ENCODE data around the gene PACRG. TPM values are rescaled to one million over a fixed set of nuclear protein-coding genes. Genes with fewer than 3 reads are reported as not detected.

Gene PACRG
- total RNA-seq, 2 donors from 2014 or later = 0.70 to 1.3 TPM

DNA sequence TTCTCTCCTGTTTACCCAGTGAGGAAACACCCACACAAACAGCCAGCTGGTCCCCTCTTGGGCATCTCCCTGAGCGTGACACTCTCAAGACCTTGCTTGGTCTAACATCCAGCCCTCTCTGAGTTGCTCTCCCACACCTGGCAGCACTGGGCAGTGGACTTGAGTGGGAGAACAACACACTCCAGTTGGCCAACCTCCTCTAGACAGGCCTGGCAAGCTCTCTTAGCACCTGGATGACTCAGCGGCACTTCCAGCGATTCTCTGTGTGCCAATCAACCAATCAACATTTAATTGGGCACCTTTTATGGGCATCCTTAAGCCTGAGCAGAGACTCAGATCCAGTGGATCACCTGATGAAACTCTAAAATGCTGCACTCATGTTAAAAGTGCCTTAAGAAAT lies 610.2 kb downstream of the PACRG start:
- intact Hi-C loops (cut with DNase I, micrococcal nuclease) = no loop called here
- DNase-seq (no peak), ATAC-seq (no peak)

- DNase-seq (no peak), ATAC-seq (no peak)
- intact Hi-C loops (cut with DNase I, micrococcal nuclease) = no loop called here
Observed at GRCh38 chr6:163338671-163339405, 611.1 kb downstream of the PACRG start.

- DNase-seq = no peak
- intact Hi-C loops (cut with DNase I, micrococcal nuclease) = no loop called here
- ATAC-seq = no peak
Observed at GRCh38 chr6:163339466-163339865, 611.7 kb downstream of the PACRG start.

DNA sequence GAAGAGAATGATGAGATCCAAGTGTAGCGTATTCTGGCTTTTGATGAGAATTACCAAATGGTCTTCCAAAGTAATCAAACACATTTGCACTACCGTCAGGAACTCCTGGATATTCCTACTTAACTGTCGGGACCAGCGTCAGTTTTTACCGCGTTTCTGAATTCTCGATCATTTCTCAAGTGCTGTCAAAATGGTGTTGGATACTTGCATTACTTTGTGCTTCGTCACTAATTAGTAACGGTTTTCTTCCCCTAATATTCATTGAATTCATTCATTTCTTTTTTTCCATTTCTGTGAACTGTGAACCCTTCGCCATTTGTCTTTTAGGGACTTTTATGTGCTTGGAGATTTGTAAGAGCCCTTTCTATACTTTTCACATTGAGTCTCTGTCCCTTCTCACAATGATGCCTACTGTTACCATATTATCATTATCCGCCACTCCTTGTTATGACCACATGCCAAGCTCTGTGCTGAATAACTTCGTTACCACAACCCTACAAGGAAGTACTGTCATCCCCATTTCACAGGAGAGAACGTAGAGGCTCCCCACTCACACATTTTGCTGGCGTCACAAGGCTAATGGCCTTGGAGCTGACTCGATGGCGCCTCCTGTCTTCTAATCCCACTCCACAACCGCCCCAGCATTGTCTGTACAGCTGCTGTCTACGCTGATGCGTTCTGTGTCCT lies 612.6 kb downstream of the PACRG start:
- intact Hi-C loops (cut with DNase I, micrococcal nuclease) = no loop called here
- no peak for ATAC-seq
- DNase-seq = no peak

DNA sequence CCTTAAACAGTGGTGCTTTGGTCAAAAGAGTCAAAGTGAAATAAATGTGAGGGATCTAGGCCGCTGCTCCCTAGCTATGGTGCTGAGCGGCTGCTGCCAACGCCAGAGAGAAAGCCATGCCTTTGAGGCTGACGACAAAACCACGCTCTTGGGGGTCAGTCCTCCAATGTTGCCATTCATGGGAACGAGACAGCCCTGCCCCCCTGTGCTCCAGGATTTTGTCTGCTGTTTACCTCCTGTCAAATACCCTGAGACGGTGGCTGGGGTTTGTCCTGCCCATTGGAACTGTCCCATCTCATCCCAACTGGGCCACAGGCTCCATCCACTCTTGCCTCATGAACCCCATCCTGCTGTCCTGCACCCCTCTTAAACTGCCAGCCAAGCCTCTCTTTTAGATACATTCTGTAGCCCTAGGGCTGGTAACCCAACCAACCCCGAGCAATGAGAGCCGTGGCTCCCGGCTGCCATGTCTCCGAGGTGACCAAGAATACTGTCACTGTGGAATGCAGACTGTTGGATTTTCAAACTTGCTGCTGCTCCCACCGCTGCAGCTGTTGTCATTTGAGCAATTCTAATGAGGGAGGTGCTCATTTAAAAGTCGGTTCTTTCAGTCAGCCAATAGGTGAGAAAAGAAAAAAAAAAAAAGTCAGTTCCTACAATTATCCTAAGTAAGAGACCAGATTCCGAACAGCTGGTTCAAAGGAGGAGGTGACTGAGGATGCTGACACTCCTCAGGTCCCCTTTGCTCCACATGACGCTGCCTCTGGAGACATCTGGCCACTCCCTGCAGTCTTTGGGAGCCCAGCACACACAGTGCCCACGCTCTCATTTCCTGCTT lies 613.7 kb downstream of the PACRG start:
- intact Hi-C loops (cut with DNase I, micrococcal nuclease) = no loop called here
- no peak for ATAC-seq

DNA sequence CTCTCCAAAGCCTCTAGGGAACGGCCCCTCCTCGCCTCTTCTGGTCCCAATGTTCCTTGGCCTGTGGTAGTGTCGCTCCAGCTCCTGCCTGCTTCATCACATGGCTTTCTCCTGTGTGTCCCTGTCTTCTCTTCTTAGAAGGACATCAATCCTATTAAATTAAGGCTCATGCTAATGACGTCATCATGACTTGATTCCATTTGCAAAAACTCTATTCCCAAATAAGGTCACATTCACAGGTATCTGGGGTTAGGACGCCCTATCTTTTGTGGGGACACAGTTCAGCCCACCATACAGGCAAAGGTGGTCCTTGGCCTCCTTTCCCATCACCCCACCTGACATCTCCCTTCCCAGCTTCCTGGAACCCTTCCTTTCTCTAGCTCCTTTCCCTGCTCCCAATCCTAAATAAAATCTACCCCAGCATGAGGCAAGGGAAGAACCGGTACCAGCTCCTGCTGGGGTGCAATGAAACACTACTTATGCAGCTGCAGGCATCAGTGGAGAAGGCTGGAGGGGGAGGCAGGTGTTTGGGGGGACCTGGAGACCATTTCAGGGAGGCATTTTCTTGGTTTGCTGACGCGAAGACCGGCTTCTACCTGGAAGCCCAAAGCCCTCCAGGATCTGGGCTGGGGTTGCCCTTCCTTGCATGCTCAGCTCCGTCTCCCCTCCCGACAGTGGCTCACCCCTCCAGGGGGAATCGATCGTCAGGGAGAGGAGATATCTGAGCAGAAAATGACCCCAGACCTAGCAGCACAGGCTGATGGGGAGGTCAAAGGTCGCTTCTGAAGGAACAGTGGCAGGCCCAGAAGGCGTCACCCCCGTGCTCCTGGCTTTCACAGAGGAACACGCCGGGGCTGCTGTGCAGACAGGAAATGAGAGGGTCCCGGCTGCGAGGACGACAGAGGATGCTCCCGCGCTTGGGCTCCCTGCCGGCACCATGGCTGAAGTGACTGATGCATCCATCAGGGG lies 615.1 kb downstream of the PACRG start:
- no peak for ATAC-seq
- DNase-seq = no peak
- intact Hi-C loops (cut with DNase I, micrococcal nuclease) = no loop called here

More for the DNA sequence above, 613.7 kb downstream of the PACRG start:
- no peak for DNase-seq

DNA sequence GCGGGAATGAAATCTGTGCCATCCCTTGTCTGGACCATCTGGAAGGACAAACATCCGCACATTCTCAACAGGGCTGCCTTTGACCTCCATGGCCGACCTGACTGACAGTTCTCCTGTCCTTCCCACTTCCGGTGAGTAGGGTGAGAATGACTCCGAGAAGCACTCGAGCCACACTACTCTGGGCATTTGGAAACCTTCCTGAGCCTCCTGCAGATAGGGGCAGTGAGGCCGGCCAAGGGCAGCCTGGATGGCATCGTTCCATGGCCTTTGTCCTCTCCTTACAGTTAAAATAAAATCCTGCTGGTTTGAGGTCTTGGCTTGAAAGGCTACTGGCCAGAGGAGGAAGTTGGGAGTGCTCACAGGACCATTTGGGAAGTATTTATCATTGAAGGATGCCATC lies 615.8 kb downstream of the PACRG start:
- no peak for ATAC-seq
- intact Hi-C loops (cut with DNase I, micrococcal nuclease) = no loop called here
- DNase-seq = no peak

DNA sequence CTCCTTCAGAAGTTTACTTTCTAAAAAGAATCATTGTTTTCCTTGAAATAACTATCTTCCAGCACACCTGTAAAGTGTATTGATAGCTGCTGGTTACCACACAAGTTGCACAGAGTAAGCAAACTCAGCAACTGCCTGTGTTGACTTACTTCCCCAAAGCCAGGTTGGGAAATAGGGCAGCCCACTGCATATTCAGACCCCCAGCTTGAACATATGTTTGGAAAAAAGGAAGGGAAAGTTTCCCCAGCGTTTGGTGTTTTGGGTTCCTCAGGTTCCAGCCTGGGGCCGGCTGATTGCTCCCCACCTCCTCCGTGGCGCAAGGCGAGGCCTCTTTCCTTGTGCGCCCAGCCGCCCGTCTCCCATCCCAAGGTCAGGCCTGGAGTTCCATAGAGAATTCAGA lies 616.6 kb downstream of the PACRG start:
- ATAC-seq = no peak
- intact Hi-C loops (cut with DNase I, micrococcal nuclease) = no loop called here
- no peak for DNase-seq

DNA sequence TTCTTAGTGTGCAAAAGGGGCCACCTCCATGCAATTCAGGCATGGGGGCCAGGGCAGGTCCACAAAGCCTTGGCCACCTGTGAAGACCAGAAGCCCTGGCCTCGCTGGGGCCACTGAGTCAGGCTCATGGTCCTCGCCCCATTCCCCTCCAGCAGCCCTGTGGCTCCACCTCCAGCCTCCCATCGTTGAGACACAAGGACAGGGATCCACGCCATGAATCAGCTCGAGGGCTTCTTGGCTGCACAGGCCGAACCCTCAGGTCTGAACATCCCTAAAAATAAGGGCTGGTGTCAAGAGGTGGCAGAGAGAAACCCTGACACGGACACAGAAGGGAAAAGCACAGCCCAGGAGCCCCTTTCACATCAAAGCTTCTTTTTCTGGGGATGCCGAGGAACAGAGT lies 618.2 kb downstream of the PACRG start:
- intact Hi-C loops (cut with DNase I, micrococcal nuclease) = no loop called here
- no peak for ATAC-seq
- DNase-seq = no peak

DNA sequence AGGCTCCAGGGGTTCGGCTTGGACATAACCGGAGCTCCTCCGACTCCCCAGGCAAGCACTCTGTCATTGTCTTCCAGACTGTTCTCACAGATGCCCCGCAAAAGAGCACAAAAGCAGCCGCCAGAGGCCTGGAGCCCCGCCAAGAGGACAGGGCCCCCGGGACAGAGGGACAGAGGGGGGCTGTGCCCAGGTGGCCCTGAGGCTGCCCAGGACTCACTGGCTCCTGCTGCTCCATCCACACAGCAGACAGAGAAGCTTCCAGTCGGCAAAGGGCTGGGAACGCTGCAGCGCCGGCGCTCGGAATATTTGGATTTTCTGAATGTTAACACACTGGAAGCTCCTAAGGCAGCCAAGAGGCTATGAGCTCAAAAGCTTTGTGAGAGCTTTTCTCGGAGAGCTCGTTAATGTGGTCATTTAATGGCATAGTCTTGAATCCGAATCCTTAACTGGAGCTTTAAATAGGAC lies 618.8 kb downstream of the PACRG start:
- DNase-seq (no peak), ATAC-seq (no peak)
- intact Hi-C loops (cut with DNase I, micrococcal nuclease) = no loop called here

- no peak for ATAC-seq
- DNase-seq = no peak
- intact Hi-C loops (cut with DNase I, micrococcal nuclease) = no loop called here
Observed at GRCh38 chr6:163347021-163347446, 619.3 kb downstream of the PACRG start.

DNA sequence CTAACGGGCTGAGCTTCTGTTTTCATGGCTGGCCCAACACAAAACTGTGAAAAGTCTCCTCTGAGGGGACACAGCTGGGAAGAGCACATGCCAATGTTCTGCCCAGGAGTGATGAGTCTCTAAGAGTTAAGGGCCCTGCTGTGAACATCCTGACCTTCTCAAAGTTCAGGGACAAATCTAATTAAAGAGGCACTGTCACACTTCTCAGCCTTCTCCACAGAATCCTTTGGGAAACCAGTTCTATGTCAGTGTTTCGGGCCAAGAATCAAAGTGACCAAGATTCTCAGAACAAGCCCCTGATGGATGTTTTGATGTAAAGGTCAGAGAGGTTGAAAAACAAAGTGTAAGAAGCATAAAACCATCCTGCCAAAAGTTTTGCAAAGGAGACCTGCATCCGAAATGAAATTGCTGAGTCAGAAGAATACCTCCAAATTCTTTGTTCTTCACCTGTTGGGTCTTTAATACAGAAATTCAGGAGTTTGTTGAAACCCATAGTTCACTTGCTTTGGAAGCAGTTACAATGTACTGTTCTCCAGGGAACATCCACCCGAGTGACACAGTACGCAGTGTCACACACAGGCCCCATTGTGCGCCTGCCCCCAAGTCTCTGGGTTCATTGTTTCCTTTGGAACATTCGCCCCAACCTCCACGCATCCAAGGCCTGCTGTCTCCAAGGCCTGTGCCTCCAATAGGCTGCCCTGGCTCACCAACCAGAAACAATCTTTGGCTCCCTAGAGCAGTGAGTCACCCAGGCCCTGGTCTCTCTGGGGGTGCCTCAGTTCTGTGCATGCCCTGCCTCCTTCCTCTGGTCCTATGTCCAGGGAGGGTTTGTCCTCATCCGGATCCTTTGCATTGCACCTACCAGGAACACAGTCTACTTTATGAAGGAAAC lies 621.3 kb downstream of the PACRG start:
- no peak for DNase-seq
- intact Hi-C loops (cut with DNase I, micrococcal nuclease) = no loop called here
- ATAC-seq = no peak

DNA sequence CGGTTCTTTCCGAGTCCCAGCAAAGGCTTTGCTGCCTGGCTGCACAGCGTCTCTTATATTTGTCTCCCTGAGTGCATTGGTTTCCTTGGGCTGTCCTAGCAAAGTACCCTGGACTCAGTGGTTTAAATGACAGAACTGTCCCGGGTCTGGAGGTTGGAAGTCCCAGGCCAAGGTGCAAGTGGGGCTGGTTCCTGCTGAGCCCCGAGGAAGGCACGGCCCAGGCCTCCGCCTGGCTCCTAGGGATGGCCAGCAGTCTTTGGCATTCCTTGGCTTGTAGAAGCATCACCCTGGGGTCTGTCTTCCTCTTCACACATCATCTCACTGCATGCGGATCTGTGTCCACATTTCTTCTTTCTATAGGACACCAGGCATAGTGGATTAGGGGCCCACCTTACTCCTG lies 621.9 kb downstream of the PACRG start:
- no peak for DNase-seq
- intact Hi-C loops (cut with DNase I, micrococcal nuclease) = no loop called here
- no peak for ATAC-seq

DNA sequence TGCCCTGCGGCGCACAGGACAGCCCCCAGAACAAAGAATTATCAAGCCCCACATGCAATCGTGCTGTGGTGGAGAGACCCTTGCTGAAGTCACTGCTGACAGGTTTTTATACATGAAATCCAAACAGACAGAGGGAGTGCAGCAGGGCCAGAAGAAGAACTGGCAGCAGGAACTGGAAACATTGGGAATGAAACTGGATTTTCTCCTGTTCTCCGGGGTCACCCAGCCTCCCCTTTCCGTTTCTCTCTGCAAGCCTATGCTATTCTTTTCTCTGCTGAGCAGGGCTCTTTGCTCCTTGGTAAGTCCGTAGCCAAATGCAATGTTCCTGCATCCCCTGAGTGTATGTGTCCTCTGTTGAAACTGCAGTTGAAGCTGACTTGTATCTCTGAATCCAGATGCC lies 623.2 kb downstream of the PACRG start:
- ATAC-seq (no peak), DNase-seq (no peak)
- intact Hi-C loops (cut with DNase I, micrococcal nuclease) = no loop called here

- DNase-seq (no peak), ATAC-seq (no peak)
- intact Hi-C loops (cut with DNase I, micrococcal nuclease) = no loop called here
Observed at GRCh38 chr6:163352011-163352685, 624.4 kb downstream of the PACRG start.

DNA sequence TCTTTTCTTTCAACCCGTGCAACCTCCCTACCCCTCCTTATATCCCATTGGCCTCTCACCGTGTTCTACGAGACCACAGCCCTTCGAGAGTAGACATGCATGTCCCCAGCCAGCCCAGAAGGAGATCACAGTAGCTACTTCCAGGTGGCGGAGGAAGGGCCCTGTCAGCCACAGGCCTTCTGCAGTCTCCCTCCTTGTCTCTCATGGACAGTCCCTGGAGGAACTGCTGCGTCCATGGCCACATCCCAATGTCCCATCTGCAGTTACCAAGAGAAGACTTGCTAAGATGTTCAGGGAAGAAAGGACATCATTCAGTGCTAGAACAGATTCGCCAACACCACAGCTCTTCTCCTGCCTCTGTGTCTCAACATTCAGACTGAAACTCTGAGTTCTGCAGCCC lies 625.2 kb downstream of the PACRG start:
- intact Hi-C loops (cut with DNase I, micrococcal nuclease) = no loop called here
- no peak for DNase-seq

GRCh38 chr6:163354085-163354484 lies 626.3 kb downstream of the PACRG start:
- DNase-seq (peak in 1 of 2 donors; percentile 27), ATAC-seq (no peak)
- intact Hi-C loops (cut with DNase I, micrococcal nuclease) = no loop called here

More for the DNA sequence above, 625.2 kb downstream of the PACRG start:
- no peak for ATAC-seq
